DMS79 treated with DMSO at 0.1 percent for 48 hours (cell line): ENCODE measurements around the gene CHCHD3.

ENCODE experiments used
- DNase-seq: peaks from one replicate; lab custom pipeline; 2025; lab: John Stamatoyannopoulos, UW

Gene CHCHD3

DNA sequence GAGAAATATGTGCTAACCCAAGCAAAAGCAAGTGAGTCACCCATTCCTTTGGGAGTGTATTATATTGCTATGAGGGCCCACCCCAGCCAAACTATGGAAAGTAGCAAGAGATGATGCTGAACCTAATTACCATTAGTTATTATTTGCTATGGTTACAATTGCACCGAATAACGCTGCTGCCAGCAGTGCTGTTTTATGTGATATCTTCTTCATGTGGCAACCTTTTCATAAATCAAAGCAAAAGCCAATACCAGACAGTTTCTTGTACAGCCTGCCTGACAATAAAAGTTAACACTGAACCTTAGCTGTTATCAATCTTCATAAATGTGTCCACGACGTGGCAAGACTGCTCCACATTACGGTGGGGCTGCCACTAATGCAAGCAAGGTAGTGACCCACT, 263.9 kb downstream of the CHCHD3 start:
- no peak for DNase-seq

- peak; percentile 28 for DNase-seq
These were observed 266.1 kb downstream of the CHCHD3 start for GRCh38 chr7:132815696-132816311.

- DNase-seq: no peak
These were observed 266.8 kb downstream of the CHCHD3 start for GRCh38 chr7:132815130-132815529.

- DNase-seq: no peak
These were observed 271.3 kb downstream of the CHCHD3 start for GRCh38 chr7:132810561-132810960.

- DNase-seq: no peak
These were observed 275.1 kb downstream of the CHCHD3 start for GRCh38 chr7:132806834-132807233.

- no peak for DNase-seq
These were observed 276.1 kb downstream of the CHCHD3 start for GRCh38 chr7:132805766-132806165.

DNA sequence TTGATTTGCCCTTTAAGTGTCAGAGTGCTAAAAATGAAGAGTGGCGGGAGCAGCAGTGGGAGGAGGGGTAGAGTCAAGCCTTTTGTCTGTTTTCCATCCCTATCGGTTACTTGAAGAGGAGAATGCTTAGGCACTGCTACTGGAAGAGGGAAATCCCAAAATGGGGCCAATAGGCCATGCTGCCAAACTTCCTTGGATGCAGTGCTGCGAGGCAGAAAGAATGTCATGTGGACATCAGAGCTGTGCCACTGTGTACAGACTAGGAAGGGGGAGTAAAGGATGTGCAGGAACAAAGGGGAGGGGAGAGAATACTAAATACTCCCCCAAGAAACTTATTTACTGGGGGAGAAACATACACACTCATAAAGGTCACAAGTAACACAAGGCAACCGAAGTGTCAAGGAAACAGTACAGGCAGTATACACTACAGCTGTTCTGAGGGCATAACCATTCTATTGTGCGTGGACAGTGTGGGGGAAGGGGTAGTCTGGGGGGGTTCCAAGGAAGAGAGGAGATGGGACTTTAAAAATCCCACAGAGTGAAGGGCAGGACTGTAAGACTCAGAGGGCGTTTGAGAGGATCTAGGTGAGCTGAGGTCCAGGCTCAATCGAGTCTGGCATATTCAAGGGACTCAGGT, 276.9 kb downstream of the CHCHD3 start:
- DNase-seq: no peak

- DNase-seq: no peak
These were observed 281.4 kb downstream of the CHCHD3 start for GRCh38 chr7:132800522-132800921.

DNA sequence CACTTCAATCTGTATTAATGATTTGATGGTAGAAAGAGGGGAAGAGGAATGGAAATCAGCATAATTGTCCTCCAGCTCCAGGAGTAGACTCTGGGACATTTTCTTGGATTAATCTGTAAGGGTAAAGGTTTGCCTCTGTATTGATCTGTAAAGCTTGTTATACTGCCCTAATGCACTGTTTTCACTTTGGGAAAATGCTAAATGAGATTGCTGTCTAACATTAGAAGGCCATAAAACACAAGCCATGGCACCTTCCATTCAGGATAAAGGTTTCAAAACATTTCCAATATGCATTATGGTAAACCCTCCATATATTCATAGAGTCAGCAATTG, 282.8 kb downstream of the CHCHD3 start:
- DNase-seq: no peak

GRCh38 chr7:132797152-132797551, 284.7 kb downstream of the CHCHD3 start:
- no peak for DNase-seq

- no peak for DNase-seq
These were observed 288.4 kb downstream of the CHCHD3 start for GRCh38 chr7:132793474-132793873.

- no peak for DNase-seq
These were observed 290.9 kb downstream of the CHCHD3 start for GRCh38 chr7:132791036-132791435.

GRCh38 chr7:132790104-132790503, 291.8 kb downstream of the CHCHD3 start:
- no peak for DNase-seq

- DNase-seq: no peak
These were observed 292.6 kb downstream of the CHCHD3 start for GRCh38 chr7:132789281-132789680.

- DNase-seq: no peak
These were observed 296.0 kb downstream of the CHCHD3 start for GRCh38 chr7:132785870-132786269.

GRCh38 chr7:132784406-132784805, 297.5 kb downstream of the CHCHD3 start:
- DNase-seq: no peak

DNA sequence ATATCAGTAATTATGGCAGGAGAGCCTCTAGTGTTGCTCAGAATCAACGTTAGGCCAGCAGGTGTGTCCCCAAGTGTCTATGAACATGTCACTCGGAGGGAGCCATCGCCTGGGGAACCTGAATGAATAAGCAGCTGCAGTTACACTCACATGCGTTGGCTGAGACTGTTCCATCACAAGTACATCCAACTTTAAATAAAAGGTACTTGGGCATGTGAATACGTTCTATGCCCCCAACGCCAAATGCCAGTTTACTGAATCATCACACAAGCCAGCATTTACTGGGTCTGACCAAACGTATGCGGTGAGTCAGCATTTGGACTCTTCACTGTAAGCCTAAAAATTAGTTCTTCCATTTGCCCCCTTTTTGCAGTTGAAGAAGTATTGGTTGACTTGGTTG, 298.1 kb downstream of the CHCHD3 start:
- DNase-seq: peak; percentile 11

- DNase-seq: peak; percentile 7
These were observed 298.9 kb downstream of the CHCHD3 start for GRCh38 chr7:132782777-132783640.

DNA sequence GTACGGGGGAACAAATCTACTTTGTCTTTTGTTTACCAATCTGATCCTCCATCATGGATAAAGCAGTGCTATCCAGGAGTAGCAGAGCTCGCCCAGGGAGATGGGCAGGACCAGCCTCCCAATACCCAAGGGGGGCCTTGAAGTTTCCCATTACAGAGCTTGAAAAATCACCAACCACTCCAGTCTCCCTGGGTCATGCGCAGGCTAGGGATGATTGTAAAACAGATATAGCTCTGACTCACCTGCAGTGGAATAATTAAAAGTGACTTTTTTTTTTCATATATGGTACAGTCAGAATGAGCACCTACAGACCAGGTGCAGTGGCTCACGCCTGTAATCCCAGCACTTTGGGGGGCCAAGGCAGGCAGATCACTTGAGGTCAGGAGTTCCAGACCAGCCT, 301.1 kb downstream of the CHCHD3 start:
- no peak for DNase-seq

- peak; percentile 96 for DNase-seq
These were observed 302.7 kb downstream of the CHCHD3 start for GRCh38 chr7:132779164-132779563.

GRCh38 chr7:132778761-132779160, 303.1 kb downstream of the CHCHD3 start:
- no peak for DNase-seq

DNA sequence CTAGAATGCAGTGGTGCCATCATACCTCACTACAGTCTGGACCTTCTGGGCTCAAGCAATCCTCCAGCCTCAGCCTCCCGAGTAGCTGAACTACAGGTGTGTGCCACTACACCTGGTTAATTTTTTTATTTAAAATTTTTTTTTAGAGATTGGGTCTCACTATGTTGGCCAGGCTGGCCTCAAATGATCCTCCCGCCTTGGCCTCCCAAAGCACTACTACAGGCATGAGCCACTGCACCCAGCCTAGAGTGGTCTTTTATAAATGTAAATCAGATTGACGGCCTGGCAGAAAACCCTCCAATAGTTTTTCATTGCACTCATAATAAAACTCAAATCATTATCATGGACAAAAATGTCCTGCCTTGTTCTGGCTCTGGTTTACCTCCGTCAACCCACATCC, 303.9 kb downstream of the CHCHD3 start:
- no peak for DNase-seq

- DNase-seq: no peak
These were observed 304.5 kb downstream of the CHCHD3 start for GRCh38 chr7:132777414-132777813.
